ENCODE measurements around the gene LIMK2. TPM values are rescaled to one million over a fixed set of nuclear protein-coding genes. Genes with fewer than 3 reads are reported as not detected.

Gene LIMK2
- total RNA-seq, 1 donor = 25.0 TPM

GRCh38 chr22:31184015-31184414, 28.1 kb upstream of the LIMK2 start:
- Histone ChIP-seq H3K79me2 (ENCODE audit: insufficient read depth, low read length) (peaks cover 68% of the 10 kb centered on the region), H3K4me1 (ENCODE audit: insufficient read depth, low read length) (peaks cover 13% of the 10 kb centered on the region), H3K36me3 (ENCODE audit: insufficient read depth, low read length) (peaks cover 14% of the 10 kb centered on the region), H3K27me3 (ENCODE audit: insufficient read depth, low read length) (no peaks in the 10 kb centered on the region), H3K9me3 (ENCODE audit: low read depth, low read length) (no peaks in the 10 kb centered on the region), H3K27ac (ENCODE audit: low read depth, low read length) (no peak overlapping the region), H2AFZ (ENCODE audit: low read length) (no peak overlapping the region), H3K4me3 (ENCODE audit: insufficient read depth, low read length) (no peak overlapping the region), H3K4me2 (ENCODE audit: insufficient read depth, low read length) (no peak overlapping the region), H4K20me1 (ENCODE audit: insufficient read depth, low read length) (peaks cover 9% of the 10 kb centered on the region)
- TF ChIP-seq CTCF (IDR thresholded peaks at IDR 0.05; ENCODE audit: extremely low read depth, low read depth, low read length) = no peak
- no peak for DNase-seq (ENCODE audit: insufficient read length, low spot score, missing footprints)

- Histone ChIP-seq H2AFZ (ENCODE audit: low read length) (no peak overlapping the region), H3K4me3 (ENCODE audit: insufficient read depth, low read length) (no peak overlapping the region), H3K27me3 (ENCODE audit: insufficient read depth, low read length) (no peaks in the 10 kb centered on the region), H3K4me2 (ENCODE audit: insufficient read depth, low read length) (no peak overlapping the region), H3K36me3 (ENCODE audit: insufficient read depth, low read length) (peaks cover 18% of the 10 kb centered on the region), H3K9me3 (ENCODE audit: low read depth, low read length) (no peaks in the 10 kb centered on the region), H3K27ac (ENCODE audit: low read depth, low read length) (peak overlapping the region; percentile 61), H4K20me1 (ENCODE audit: insufficient read depth, low read length) (peaks cover 9% of the 10 kb centered on the region), H3K4me1 (ENCODE audit: insufficient read depth, low read length) (peaks cover 5% of the 10 kb centered on the region), H3K79me2 (ENCODE audit: insufficient read depth, low read length) (peaks cover 62% of the 10 kb centered on the region)
- TF ChIP-seq CTCF (IDR thresholded peaks at IDR 0.05; ENCODE audit: extremely low read depth, low read depth, low read length) = no peak
- peak; percentile 90 for DNase-seq (ENCODE audit: insufficient read length, low spot score, missing footprints)
These were observed 27.0 kb upstream of the LIMK2 start for GRCh38 chr22:31185056-31185455.

GRCh38 chr22:31187627-31188026, 24.5 kb upstream of the LIMK2 start:
- Histone ChIP-seq H3K79me2 (ENCODE audit: insufficient read depth, low read length) (peaks cover 65% of the 10 kb centered on the region), H3K27me3 (ENCODE audit: insufficient read depth, low read length) (no peaks in the 10 kb centered on the region), H4K20me1 (ENCODE audit: insufficient read depth, low read length) (peaks cover 9% of the 10 kb centered on the region), H2AFZ (ENCODE audit: low read length) (no peak overlapping the region), H3K9me3 (ENCODE audit: low read depth, low read length) (no peaks in the 10 kb centered on the region), H3K4me3 (ENCODE audit: insufficient read depth, low read length) (no peak overlapping the region), H3K27ac (ENCODE audit: low read depth, low read length) (no peak overlapping the region), H3K36me3 (ENCODE audit: insufficient read depth, low read length) (peaks cover 27% of the 10 kb centered on the region), H3K4me1 (ENCODE audit: insufficient read depth, low read length) (peaks cover 13% of the 10 kb centered on the region), H3K4me2 (ENCODE audit: insufficient read depth, low read length) (no peak overlapping the region)
- DNase-seq (ENCODE audit: insufficient read length, low spot score, missing footprints) = no peak
- TF ChIP-seq CTCF (IDR thresholded peaks at IDR 0.05; ENCODE audit: extremely low read depth, low read depth, low read length) = no peak

- Histone ChIP-seq H3K27ac (ENCODE audit: low read depth, low read length) (peak overlapping the region; percentile 24), H3K9me3 (ENCODE audit: low read depth, low read length) (no peaks in the 10 kb centered on the region), H2AFZ (ENCODE audit: low read length) (no peak overlapping the region), H3K27me3 (ENCODE audit: insufficient read depth, low read length) (no peaks in the 10 kb centered on the region), H3K4me2 (ENCODE audit: insufficient read depth, low read length) (no peak overlapping the region), H3K4me3 (ENCODE audit: insufficient read depth, low read length) (no peak overlapping the region), H3K4me1 (ENCODE audit: insufficient read depth, low read length) (peaks cover 11% of the 10 kb centered on the region), H3K36me3 (ENCODE audit: insufficient read depth, low read length) (peaks cover 28% of the 10 kb centered on the region), H3K79me2 (ENCODE audit: insufficient read depth, low read length) (peaks cover 42% of the 10 kb centered on the region), H4K20me1 (ENCODE audit: insufficient read depth, low read length) (peaks cover under 1% of the 10 kb centered on the region)
- no peak for DNase-seq (ENCODE audit: insufficient read length, low spot score, missing footprints)
- TF ChIP-seq CTCF (IDR thresholded peaks at IDR 0.05; ENCODE audit: extremely low read depth, low read depth, low read length) = no peak
These were observed 19.6 kb upstream of the LIMK2 start for GRCh38 chr22:31192513-31192912.
